GM18909 (cell line): ENCODE results near the gene GNA12.
"Not testable (repeated sequence)": the region's sequence is repeated elsewhere in the genome, so short reads cannot be mapped to it uniquely, and the experiment has no call there.

Experiments used
- ATAC-seq: cut with Tn5 transposase; IDR thresholded peaks from one replicate; pipeline ENCODE4 v1.9.1; 2021; ENCODE audit warnings: mild to moderate bottlenecking; ENCODE audit not compliant: unreplicated experiment, poor library complexity

Gene GNA12

GRCh38 chr7:2866601-2867000 lies 22.5 kb upstream of the GNA12 start:
- no peak for ATAC-seq

DNA sequence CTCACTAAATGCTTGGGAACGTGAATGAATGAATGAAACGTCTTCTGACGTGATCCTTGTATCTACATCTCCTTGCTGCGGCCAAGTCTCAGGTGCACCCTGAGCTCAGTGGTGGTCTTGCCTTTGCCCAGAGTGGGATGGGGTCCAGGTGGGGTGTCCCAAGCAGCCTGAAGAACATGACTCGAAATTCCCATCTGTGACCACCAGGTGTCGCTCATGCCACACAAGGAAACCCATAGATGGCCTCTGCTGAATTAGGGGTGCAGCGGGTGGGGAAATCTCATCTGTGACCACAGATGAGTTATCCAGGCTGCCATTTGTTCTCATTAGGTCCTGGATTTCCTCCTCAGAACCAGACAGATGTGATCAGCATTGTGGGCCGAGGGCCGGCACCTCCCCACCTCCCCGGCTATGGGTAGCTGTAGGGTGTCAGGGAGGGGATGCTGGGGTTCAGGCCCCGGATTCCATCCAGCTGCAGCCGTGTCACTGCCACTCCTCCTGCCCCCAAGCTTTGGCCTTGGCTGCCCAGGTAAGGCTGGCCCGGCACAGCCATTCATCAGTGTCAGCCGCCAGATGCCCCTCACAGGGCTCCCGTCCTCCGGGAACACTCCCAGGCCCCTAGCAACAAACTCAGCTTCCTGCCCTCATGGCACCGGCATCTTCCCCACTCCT lies 21.0 kb upstream of the GNA12 start:
- no peak for ATAC-seq

GRCh38 chr7:2864204-2864985 lies 20.3 kb upstream of the GNA12 start:
- no peak for ATAC-seq

DNA sequence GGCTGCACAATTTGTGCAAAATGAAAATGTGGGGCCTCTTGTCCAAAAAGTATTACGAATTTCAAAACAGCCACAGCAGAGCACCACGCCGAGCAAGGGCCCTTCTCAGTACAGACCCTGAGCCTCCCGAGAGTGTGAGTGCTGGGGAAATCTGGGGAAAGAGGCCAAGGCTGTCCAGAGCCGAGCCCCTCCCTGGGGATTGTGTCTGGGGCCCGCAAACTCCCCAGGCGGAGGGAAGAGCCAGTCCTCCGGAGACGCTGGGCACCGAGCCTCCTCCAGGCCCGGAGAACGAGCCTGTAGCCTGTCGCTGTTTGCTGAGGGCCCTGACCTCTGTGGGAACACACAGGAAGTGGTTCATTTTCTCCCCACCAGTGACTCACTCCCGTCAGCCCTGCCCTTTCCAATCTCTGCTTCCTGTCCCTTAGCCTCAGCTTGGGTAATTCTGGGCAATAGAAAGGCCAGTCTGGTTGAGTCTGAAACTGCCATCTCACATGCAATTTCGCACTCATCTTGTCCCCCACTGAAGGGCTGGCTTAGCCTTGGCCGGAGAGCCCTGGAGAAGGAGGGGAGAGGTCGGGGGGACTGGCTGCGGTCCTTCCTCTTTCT lies 19.5 kb upstream of the GNA12 start:
- ATAC-seq: peak; percentile 93

DNA sequence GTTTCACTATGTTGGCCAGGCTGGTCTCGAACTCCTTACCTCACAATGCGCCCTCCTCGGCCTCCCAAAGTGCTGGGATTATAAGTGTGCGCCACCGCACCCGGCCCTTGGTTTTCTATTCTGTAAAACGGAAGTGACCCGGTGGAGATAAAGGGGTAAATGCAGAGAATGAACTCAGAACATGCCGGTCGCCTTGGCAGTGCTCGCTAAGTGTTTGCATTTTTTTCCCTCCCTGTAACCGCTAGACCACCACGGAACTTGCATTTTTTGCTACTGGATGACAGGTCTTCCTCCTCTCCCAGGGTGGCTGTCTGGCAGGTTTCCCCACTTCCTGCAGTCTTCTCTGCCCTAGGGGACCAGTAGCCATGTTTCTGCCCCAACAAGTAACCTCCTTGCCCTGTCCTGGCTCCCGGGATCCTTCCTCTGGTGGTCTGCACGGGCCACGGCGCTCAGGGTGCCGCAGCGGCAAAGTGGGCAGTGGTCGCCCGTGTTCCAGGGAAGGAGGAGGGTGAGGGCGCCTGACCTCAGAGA lies 18.8 kb upstream of the GNA12 start:
- no peak for ATAC-seq

DNA sequence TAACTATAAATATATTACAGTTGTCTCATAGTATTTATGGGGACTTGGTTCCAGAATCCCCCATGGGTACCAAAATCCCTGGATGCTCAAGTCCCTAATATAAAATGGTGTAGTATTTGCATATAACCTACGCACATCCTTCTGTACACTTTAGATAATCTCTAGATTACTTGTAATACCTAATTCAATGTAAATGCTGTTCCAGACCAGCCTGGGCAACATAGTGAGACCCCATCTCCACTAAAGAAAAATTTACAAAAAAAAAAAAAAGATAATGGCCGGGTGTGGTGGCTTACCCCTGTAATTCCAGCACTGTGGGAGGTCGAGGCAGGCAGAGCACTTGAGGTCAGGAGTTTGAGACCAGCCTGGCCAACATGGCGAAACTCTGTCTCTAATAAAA lies 17.4 kb upstream of the GNA12 start:
- no peak for ATAC-seq

DNA sequence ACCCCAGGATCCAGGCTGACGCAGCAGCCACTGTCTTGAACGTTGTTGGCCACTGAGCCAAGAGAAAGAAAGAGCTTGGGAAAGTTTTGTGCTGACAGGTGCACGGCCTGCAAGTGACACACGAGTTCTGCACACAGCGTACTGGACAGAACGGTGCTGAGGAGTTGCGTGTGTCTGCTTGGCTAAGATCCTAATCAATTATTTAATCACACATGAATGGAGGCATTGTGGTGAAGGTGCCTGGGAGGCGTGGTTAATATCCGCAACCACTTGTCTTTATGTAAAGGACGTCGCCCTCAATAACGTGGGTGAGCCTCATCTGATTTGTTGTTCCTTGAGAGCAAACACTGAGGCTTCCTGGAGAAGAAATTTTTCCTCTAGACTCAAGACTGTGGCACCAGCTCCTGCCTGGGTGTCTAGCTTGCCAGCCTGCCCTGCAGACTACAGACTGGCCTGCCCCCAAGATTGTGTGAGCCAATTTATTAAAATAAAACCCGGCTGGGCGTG lies 16.6 kb upstream of the GNA12 start:
- ATAC-seq: no peak

DNA sequence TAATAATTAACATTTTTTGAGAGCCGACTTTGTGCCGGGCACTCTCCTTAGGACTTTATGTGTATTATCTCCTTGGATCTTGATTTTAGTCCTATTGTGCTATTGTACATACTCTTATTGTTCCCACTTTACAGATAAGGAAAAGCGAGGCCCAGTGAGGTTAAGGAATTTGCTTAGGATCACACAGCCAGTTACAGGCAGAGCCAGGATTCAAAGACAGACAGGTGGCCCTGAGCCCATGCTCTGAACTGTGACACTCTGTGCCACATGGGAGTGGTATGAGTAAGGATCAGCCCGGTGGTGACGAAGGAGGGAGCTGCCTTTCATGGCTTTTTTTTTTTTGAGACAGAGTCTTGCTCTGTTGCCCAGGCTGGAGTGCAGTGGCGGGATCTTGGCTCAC lies 15.8 kb upstream of the GNA12 start:
- no peak for ATAC-seq

DNA sequence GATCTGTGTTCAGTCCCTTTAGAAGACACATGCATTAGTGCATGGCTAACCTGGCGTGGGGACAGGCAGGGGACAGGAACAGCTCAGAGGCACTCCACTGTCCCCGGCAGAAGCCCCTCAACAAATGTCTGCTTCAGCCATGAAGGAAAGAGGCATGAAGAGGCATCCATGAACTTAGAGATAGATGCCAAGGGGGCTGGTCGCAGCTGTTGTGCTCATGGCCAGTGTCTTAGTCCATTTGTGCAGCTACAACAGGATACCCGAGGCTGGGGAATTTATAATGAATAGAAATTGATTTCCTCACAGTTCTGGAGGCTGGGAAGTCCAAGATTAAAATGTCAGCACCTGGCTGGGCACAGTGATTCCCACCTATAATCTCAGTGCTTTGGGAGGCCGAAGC lies 14.5 kb upstream of the GNA12 start:
- no peak for ATAC-seq

- ATAC-seq: no peak
These were observed 12.5 kb upstream of the GNA12 start for GRCh38 chr7:2856388-2857169.

GRCh38 chr7:2855386-2855785 lies 11.3 kb upstream of the GNA12 start:
- no peak for ATAC-seq

- ATAC-seq: not testable (repeated sequence)
These were observed 9.4 kb upstream of the GNA12 start for GRCh38 chr7:2853552-2853951.

DNA sequence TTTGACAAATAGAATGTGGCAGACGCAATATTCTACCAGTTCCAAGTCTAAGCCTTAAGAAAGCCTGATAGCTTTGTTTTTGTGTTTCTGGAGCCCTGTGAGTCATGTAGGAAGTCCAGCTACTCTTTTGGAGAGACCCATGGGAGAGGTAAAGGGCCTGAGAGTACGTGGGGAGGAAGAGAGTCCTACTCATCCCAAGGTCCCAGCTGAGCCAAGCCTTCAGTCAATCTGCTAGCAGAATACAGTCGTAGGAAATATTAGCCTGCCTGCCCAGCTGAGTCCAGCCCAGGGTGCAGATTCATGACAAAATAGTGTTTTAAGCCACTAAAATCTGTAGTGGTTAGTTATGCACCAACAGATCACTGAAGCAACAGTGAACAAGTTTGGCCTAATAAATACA lies 9.0 kb upstream of the GNA12 start:
- ATAC-seq: no peak

GRCh38 chr7:2851497-2851896 lies 7.4 kb upstream of the GNA12 start:
- ATAC-seq: peak; percentile 75

- no peak for ATAC-seq
These were observed 6.0 kb upstream of the GNA12 start for GRCh38 chr7:2849941-2850766.

GRCh38 chr7:2845034-2845592 lies 1.0 kb upstream of the GNA12 start:
- ATAC-seq: no peak

- no peak for ATAC-seq
These were observed 376 bp downstream of the GNA12 start for GRCh38 chr7:2843711-2844152.

DNA sequence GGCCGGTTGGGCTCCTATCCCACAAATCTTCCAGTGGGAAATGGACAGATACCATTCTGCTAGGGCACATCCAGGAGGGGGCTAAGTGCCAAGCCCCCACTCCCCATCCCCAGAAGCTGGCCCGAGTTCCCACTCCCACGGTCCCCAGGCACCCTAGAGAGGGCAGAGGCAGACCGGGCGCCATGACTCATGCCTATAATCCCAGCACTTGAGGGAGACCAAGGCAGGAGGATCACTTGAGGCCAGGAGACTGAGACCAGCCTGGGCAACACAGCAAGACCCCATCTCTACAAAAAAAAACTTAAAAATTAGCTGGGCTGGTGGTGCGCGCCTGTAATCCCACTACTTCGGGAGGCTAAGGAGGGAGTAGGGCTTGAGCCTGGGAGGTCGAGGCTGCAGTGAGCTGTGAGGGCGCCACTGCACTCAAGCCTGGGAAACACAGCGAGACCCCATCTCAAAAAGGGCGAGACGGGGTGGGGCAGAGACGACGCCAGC lies 870 bp downstream of the GNA12 start:
- ATAC-seq: no peak

- no peak for ATAC-seq
These were observed 2.2 kb downstream of the GNA12 start for GRCh38 chr7:2841907-2842306.
